SK-N-SH (cell line): ENCODE results near the gene TNFRSF14. TPM values are rescaled to one million over a fixed set of nuclear protein-coding genes. Genes with fewer than 3 reads are reported as not detected.

Source experiments
- CTCF ChIA-PET: fragments of 300-600, 350-600 bp; formaldehyde crosslinking; extraction: SDS; loops from one replicate; lab custom pipeline; 2021; lab: Yijun Ruan, JAX
- POLR2A ChIA-PET: fragments of 350-600 bp; sonication (Branson Sonifier 250); formaldehyde crosslinking; extraction: SDS; loops from one replicate; lab custom pipeline; 2020; ENCODE audit warnings: antibody characterized with exemption, inconsistent platforms; lab: Yijun Ruan, JAX
- DNase-seq: peaks from one replicate; pipeline ENCODE4 v3.0.0; 2012
- H2AFZ ChIP-seq: fragments of 200-600 bp; sonication (generic); 2 replicates; pipeline ENCODE4 v1.8.1; 2016; ENCODE audit warnings: antibody characterized with exemption, mild to moderate bottlenecking, low read depth
- H3F3A ChIP-seq: fragments of 200-600 bp; sonication (generic); replicated peaks from 2 replicates; pipeline ENCODE3; 2016; ENCODE audit warnings: antibody characterized with exemption, mild to moderate bottlenecking; ENCODE audit not compliant: insufficient read depth
- H3K27ac ChIP-seq, 2 experiments: fragments of 200-500 bp in 1 of 2; fragments of 200-600 bp in 1 of 2; sonication (Bioruptor generic) in 1 of 2; sonication (generic), shearing (Covaris generic) in 1 of 2; 2 replicates each; pipeline versions ENCODE4 v1.5.1 to v1.6.1; 2014 to 2016; ENCODE audit warnings: low read depth in 2 of 2, inconsistent platforms in 1 of 2, low read length in 1 of 2, mild to moderate bottlenecking in 1 of 2, mixed read lengths in 1 of 2
- H3K27me3 ChIP-seq: fragments of 200-600 bp; sonication (generic), shearing (Covaris generic); 2 replicates; pipeline ENCODE4 v1.6.1; 2016; ENCODE audit warnings: mixed run types; ENCODE audit not compliant: insufficient read depth
- H3K36me3 ChIP-seq, 2 experiments: fragments of 200-500 bp in 1 of 2; fragments of 200-600 bp in 1 of 2; sonication (Bioruptor generic) in 1 of 2; sonication (generic) in 1 of 2; replicated peaks in 1 of 2; 2 replicates each; pipeline versions ENCODE3 to v1.5.1; 2014 to 2016; ENCODE audit warnings: low read length in 1 of 2, mild to moderate bottlenecking in 1 of 2; ENCODE audit not compliant: insufficient read depth in 2 of 2, control insufficient read depth in 1 of 2
- H3K4me1 ChIP-seq, 2 experiments: fragments of 200-500 bp in 1 of 2; fragments of 200-600 bp in 1 of 2; sonication (Bioruptor generic) in 1 of 2; sonication (generic), shearing (Covaris generic) in 1 of 2; 2 replicates each; pipeline versions ENCODE4 v1.5.1 to v1.6.1; 2014 to 2016; ENCODE audit warnings: low read depth in 1 of 2, low read length in 1 of 2, mixed run types in 1 of 2; ENCODE audit not compliant: insufficient read depth in 2 of 2, control insufficient read depth in 1 of 2
- H3K4me2 ChIP-seq: fragments of 200-600 bp; sonication (generic), shearing (Covaris generic); 2 replicates; pipeline ENCODE4 v1.6.1; 2017; ENCODE audit warnings: mixed run types
- H3K4me3 ChIP-seq, 2 experiments: fragments of 200-500 bp in 1 of 2; fragments of 200-600 bp in 1 of 2; sonication (Bioruptor generic) in 1 of 2; sonication (generic), shearing (Covaris generic) in 1 of 2; 2 replicates each; pipeline versions ENCODE4 v1.5.1 to v1.8.1; 2014 to 2016; ENCODE audit warnings: low read depth in 2 of 2, inconsistent platforms in 1 of 2, low read length in 1 of 2, mild to moderate bottlenecking in 1 of 2, mixed read lengths in 1 of 2, moderate library complexity in 1 of 2
- H3K79me2 ChIP-seq: fragments of 200-600 bp; sonication (generic); 2 replicates; pipeline ENCODE4 v1.8.1; 2017; ENCODE audit warnings: mild to moderate bottlenecking; ENCODE audit not compliant: insufficient read depth
- H3K9ac ChIP-seq: fragments of 200-600 bp; sonication (generic); 2 replicates; pipeline ENCODE4 v1.6.1; 2017; ENCODE audit warnings: mixed run types
- H3K9me2 ChIP-seq: fragments of 200-600 bp; sonication (generic); 2 replicates; pipeline ENCODE4 v1.6.1; 2017; ENCODE audit warnings: mixed run types
- H3K9me3 ChIP-seq: fragments of 200-600 bp; sonication (generic); 2 replicates; pipeline ENCODE4 v1.6.1; 2017; ENCODE audit warnings: mixed run types, mild to moderate bottlenecking, moderate library complexity
- H4K20me1 ChIP-seq: fragments of 200-600 bp; sonication (generic); 2 replicates; pipeline ENCODE4 v1.6.1; 2017; ENCODE audit warnings: mild to moderate bottlenecking, mixed run types; ENCODE audit not compliant: insufficient read depth
- CTCF ChIP-seq: fragments of 200-600 bp; sonication (generic); IDR thresholded peaks from 2 replicates; pipeline ENCODE4 v1.6.1; 2017; ENCODE audit warnings: antibody characterized with exemption, mild to moderate bottlenecking, moderate library complexity
- ELF1 ChIP-seq: IDR thresholded peaks from 2 replicates; pipeline ENCODE4 v1.4.0; 2012
- EZH2phosphoT487 ChIP-seq: fragments of 200-600 bp; sonication (generic); IDR thresholded peaks from 2 replicates; pipeline ENCODE4 v1.6.1; 2017; ENCODE audit warnings: low read depth, mixed run types, mild to moderate bottlenecking, antibody characterized with exemption, moderate library complexity, borderline replicate concordance
- FOSL2 ChIP-seq: IDR thresholded peaks from 2 replicates; pipeline ENCODE4 v1.4.0; 2012; ENCODE audit warnings: low read depth, mild to moderate bottlenecking, moderate library complexity, borderline replicate concordance
- FOXM1 ChIP-seq: IDR thresholded peaks from 2 replicates; pipeline ENCODE4 v1.4.0; 2012; ENCODE audit warnings: low read depth, mild to moderate bottlenecking
- GABPA ChIP-seq: IDR thresholded peaks from 2 replicates; pipeline ENCODE4 v1.4.0; 2012; ENCODE audit warnings: low read depth, mild to moderate bottlenecking
- GATA2 ChIP-seq: sonication (generic); formaldehyde crosslinking; IDR thresholded peaks from 2 replicates; pipeline ENCODE4 v1.5.0; 2020; ENCODE audit warnings: mild to moderate bottlenecking, missing genetic modification reagents
- JUND ChIP-seq: IDR thresholded peaks from 2 replicates; pipeline ENCODE4 v1.4.0; 2012
- MXI1 ChIP-seq: IDR thresholded peaks from 2 replicates; pipeline ENCODE4 v1.6.1; 2012; ENCODE audit warnings: mild to moderate bottlenecking, low read depth, low read length, improper control_type of control experiment
- NFIC ChIP-seq: IDR thresholded peaks from 2 replicates; pipeline ENCODE4 v1.4.0; 2012; ENCODE audit warnings: borderline replicate concordance
- NRF1 ChIP-seq: IDR thresholded peaks from 2 replicates; pipeline ENCODE4 v1.6.1; 2012; ENCODE audit warnings: low read depth, mild to moderate bottlenecking, low read length
- PBX3 ChIP-seq: IDR thresholded peaks from 2 replicates; pipeline ENCODE4; 2012
- RAD21 ChIP-seq: IDR thresholded peaks from 2 replicates; pipeline ENCODE4 v1.6.1; 2012; ENCODE audit warnings: mild to moderate bottlenecking, low read length
- SMC3 ChIP-seq: IDR thresholded peaks from 2 replicates; pipeline ENCODE4 v1.6.1; 2012; ENCODE audit warnings: low read depth, low read length, improper control_type of control experiment
- TCF12 ChIP-seq: IDR thresholded peaks from 2 replicates; pipeline ENCODE4 v1.4.0; 2012
- TEAD4 ChIP-seq: IDR thresholded peaks from 2 replicates; pipeline ENCODE4 v1.4.0; 2012; ENCODE audit warnings: mild to moderate bottlenecking, borderline replicate concordance; ENCODE audit not compliant: insufficient read depth
- USF1 ChIP-seq: IDR thresholded peaks from 2 replicates; pipeline ENCODE4 v1.4.0; 2012; ENCODE audit warnings: low read depth, borderline replicate concordance
- YY1 ChIP-seq: IDR thresholded peaks from 2 replicates; pipeline ENCODE4 v1.4.0; 2012; ENCODE audit warnings: low read depth, mild to moderate bottlenecking
- WGBS: methylation state at CpG from one replicate; pipeline ENCODE4 v1.1.6; 2017; ENCODE audit warnings: low lambda C conversion rate; 5-methylcytosine and 5-hydroxymethylcytosine counted together
- polyA plus RNA-seq, 3 experiments: library from polyadenylated mRNA; depleted of rRNA; stranded (reverse); fragments of >200 nt; gene quantifications; 2 replicates each; pipeline ENCODE4 v1.2.3, GENCODE V29; 2012

The TNFRSF14 gene
- polyA plus RNA-seq, 1 of the 3 experiments (the other 2 are of a cell fraction) = 0.28 TPM

GRCh38 chr1:2580691-2581090 lies 24.5 kb downstream of the TNFRSF14 start:
- H3K27ac ChIP-seq = no peak overlapping the region
- H3K4me2 ChIP-seq = no peak overlapping the region
- no peak overlapping the region for H2AFZ ChIP-seq
- peaks cover 6% of the 10 kb centered on the region for H3F3A ChIP-seq
- no peak for DNase-seq
- no peaks in the 10 kb centered on the region for H3K36me3 ChIP-seq
- H3K4me3 ChIP-seq = no peak overlapping the region
- no CpG with 5 or more reads among the region's 10 CpGs for WGBS
- ChIA-PET CTCF (interaction anchor here (1.2 kb wide), 1 partner anchor 33 kb away, joined by 3 read pairs; no protein-coding TSS in a partner anchor), POLR2A (no interaction called here)
- no peaks in the 10 kb centered on the region for H3K27me3 ChIP-seq
- no peaks in the 10 kb centered on the region for H3K9me2 ChIP-seq
- TF ChIP-seq JUND (no peak), NFIC (no peak), ELF1 (no peak), TCF12 (no peak), EZH2phosphoT487 (no peak), USF1 (no peak), NRF1 (no peak), MXI1 (no peak), RAD21 (no peak), TEAD4 (no peak)
- peaks cover 0 to 17% of the 10 kb centered on the region in 2 experiments; a peak in 1 of 4 replicates for H3K4me1 ChIP-seq
- no peaks in the 10 kb centered on the region for H4K20me1 ChIP-seq
- H3K9ac ChIP-seq = no peak overlapping the region
- no peaks in the 10 kb centered on the region for H3K9me3 ChIP-seq
- H3K79me2 ChIP-seq = peaks cover 5% of the 10 kb centered on the region; the same call in 1 of the 2 replicates

GRCh38 chr1:2582391-2582790 lies 26.2 kb downstream of the TNFRSF14 start:
- ChIA-PET POLR2A (no interaction called here), CTCF (interaction anchor here (0.8 to 2.8 kb wide), 2 partner anchors 122 to 388 kb away, joined by 3 to 8 read pairs; partner anchors contain the start of gene FAAP20)
- Histone ChIP-seq H3K9me3 (no peaks in the 10 kb centered on the region), H3K36me3 (no peaks in the 10 kb centered on the region), H3K9ac (no peak overlapping the region), H3K4me3 (no peak overlapping the region), H3F3A (peaks cover 6% of the 10 kb centered on the region), H3K4me1 (peaks cover 0 to 18% of the 10 kb centered on the region in 2 experiments; a peak in 1 of 4 replicates), H3K4me2 (no peak overlapping the region), H3K27me3 (no peaks in the 10 kb centered on the region), H2AFZ (no peak overlapping the region), H4K20me1 (no peaks in the 10 kb centered on the region), H3K79me2 (peaks cover 6% of the 10 kb centered on the region; the same call in 1 of the 2 replicates), H3K27ac (no peak overlapping the region), H3K9me2 (no peaks in the 10 kb centered on the region)
- DNase-seq = no peak
- 53% methylated on average over 5 of the region's 7 CpGs for WGBS
- TF ChIP-seq TEAD4 = no peak
- no peak for TF ChIP-seq JUND
- no peak for TF ChIP-seq PBX3
- no peak for TF ChIP-seq FOSL2
- TF ChIP-seq FOXM1 = no peak
- TF ChIP-seq SMC3 = no peak
- no peak for TF ChIP-seq YY1
- TF ChIP-seq GATA2 (CRISPR knock-in tag) = no peak
- no peak for TF ChIP-seq CTCF
- no peak for TF ChIP-seq GABPA
- TF ChIP-seq, all 33 proteins: peak for 0
